Keratinocyte (primary cell): Measurements from ENCODE around the gene NEGR1. TPM values are rescaled to one million over a fixed set of nuclear protein-coding genes. Genes with fewer than 3 reads are reported as not detected.

Experiments
- DNase-seq: peaks from one replicate; pipeline ENCODE4 v3.0.0-alpha.2; 2011; ENCODE audit warnings: low read depth, missing footprints, low spot score
- FAIRE-seq: peaks from 2 replicates; lab custom pipeline; 2011; peaks lifted over from hg19 to GRCh38; lab: Jason Lieb, UNC
- H2AFZ ChIP-seq: 2 replicates; pipeline ENCODE4 v1.6.0; 2012; ENCODE audit warnings: low read length, control low read depth, inconsistent platforms; ENCODE audit not compliant: control insufficient read depth
- H3K27ac ChIP-seq: 2 replicates; pipeline ENCODE4 v1.5.1; 2011; ENCODE audit warnings: low read length; ENCODE audit not compliant: control insufficient read depth, insufficient read depth
- H3K27me3 ChIP-seq: 3 replicates; pipeline ENCODE4 v1.6.0; 2011; ENCODE audit warnings: low read length; ENCODE audit not compliant: control insufficient read depth, insufficient read depth; ENCODE audit errors: extremely low read depth
- H3K36me3 ChIP-seq, 2 experiments: 2 replicates in 1 of 2; 3 replicates in 1 of 2; pipeline ENCODE4 v1.5.1; 2011; ENCODE audit warnings: low read length in 2 of 2, mild to moderate bottlenecking in 1 of 2; ENCODE audit not compliant: control insufficient read depth in 2 of 2, insufficient read depth in 2 of 2; ENCODE audit errors: extremely low read depth in 1 of 2
- H3K4me1 ChIP-seq: 3 replicates; pipeline ENCODE4 v1.5.1; 2011; ENCODE audit warnings: low read length; ENCODE audit not compliant: control insufficient read depth, insufficient read depth; ENCODE audit errors: extremely low read depth
- H3K4me2 ChIP-seq: 3 replicates; pipeline ENCODE4 v1.6.0; 2011; ENCODE audit warnings: low read depth, low read length; ENCODE audit not compliant: control insufficient read depth, insufficient read depth; ENCODE audit errors: extremely low read depth
- H3K4me3 ChIP-seq, 3 experiments: fragments of 200-600 bp in 1 of 3; sonication (generic) in 1 of 3; 2 replicates in 2 of 3; 3 replicates in 1 of 3; pipeline ENCODE4 v1.5.1; 2011 to 2016; ENCODE audit warnings: low read length in 3 of 3, mild to moderate bottlenecking in 3 of 3, control low read depth in 2 of 3, inconsistent platforms in 1 of 3, low read depth in 1 of 3, mixed read lengths in 1 of 3, mixed run types in 1 of 3, moderate library complexity in 1 of 3; ENCODE audit not compliant: control insufficient read depth in 2 of 3, insufficient read depth in 2 of 3; ENCODE audit errors: extremely low read depth in 1 of 3
- H3K79me2 ChIP-seq: 2 replicates; pipeline ENCODE4 v1.6.0; 2012; ENCODE audit warnings: low read length; ENCODE audit not compliant: control insufficient read depth, insufficient read depth
- H3K9ac ChIP-seq: 3 replicates; pipeline ENCODE4 v1.6.0; 2011; ENCODE audit warnings: low read length; ENCODE audit not compliant: control insufficient read depth, insufficient read depth; ENCODE audit errors: extremely low read depth
- H3K9me1 ChIP-seq: 3 replicates; pipeline ENCODE4 v1.6.0; 2011; ENCODE audit warnings: low read length; ENCODE audit not compliant: control insufficient read depth, insufficient read depth; ENCODE audit errors: extremely low read depth
- H3K9me3 ChIP-seq: 2 replicates; pipeline ENCODE4 v1.5.1; 2012; ENCODE audit warnings: low read depth, low read length; ENCODE audit not compliant: control insufficient read depth
- H4K20me1 ChIP-seq: 3 replicates; pipeline ENCODE4 v1.6.0; 2011; ENCODE audit warnings: low read length; ENCODE audit not compliant: control insufficient read depth, insufficient read depth; ENCODE audit errors: extremely low read depth
- CTCF ChIP-seq, 3 experiments: IDR thresholded peaks in 1 of 3; conservative IDR thresholded peaks in 1 of 3; optimal IDR thresholded peaks in 1 of 3; 2 replicates in 2 of 3; 3 replicates in 1 of 3; pipeline versions ENCODE3 to v1.5.1; 2011; ENCODE audit warnings: low read length in 3 of 3, mild to moderate bottlenecking in 3 of 3, moderate library complexity in 2 of 3, control low read depth in 1 of 3, inconsistent platforms in 1 of 3; ENCODE audit not compliant: insufficient read depth in 2 of 3; ENCODE audit errors: extremely low read depth in 1 of 3
- EZH2 ChIP-seq: IDR thresholded peaks from one replicate; pipeline ENCODE4 v1.6.1; 2012; ENCODE audit warnings: inconsistent platforms, mild to moderate bottlenecking, low read length, moderate library complexity
- dilution Hi-C: fragments of 300-500 bp; cut with MboI; formaldehyde crosslinking; loops from one replicate; pipeline ENCODE4 v1.7.0; 2020; ENCODE audit warnings: low sequenced_read_pairs; ENCODE audit not compliant: extremely low pct_ligation_motif_present
- polyA plus RNA-seq, 5 experiments: library from polyadenylated mRNA; depleted of rRNA in 3 of 5; stranded (reverse) in 3 of 5; stranded (forward) in 1 of 5; unstranded in 1 of 5; fragments of >200 nt; gene quantifications; 1 replicate in 1 of 5; 2 replicates in 3 of 5; 3 replicates in 1 of 5; pipeline versions ENCODE4 v1.2.1 to v1.2.3, GENCODE V29; 2011 to 2012; ENCODE audit warnings: missing spikeins in 2 of 5, low read depth in 1 of 5, low replicate concordance in 1 of 5

Gene NEGR1
- polyA plus RNA-seq, 1 donor (not counting 4 experiments of a cell fraction or from before 2014, with no cell fraction given), result 1.6 TPM

DNA sequence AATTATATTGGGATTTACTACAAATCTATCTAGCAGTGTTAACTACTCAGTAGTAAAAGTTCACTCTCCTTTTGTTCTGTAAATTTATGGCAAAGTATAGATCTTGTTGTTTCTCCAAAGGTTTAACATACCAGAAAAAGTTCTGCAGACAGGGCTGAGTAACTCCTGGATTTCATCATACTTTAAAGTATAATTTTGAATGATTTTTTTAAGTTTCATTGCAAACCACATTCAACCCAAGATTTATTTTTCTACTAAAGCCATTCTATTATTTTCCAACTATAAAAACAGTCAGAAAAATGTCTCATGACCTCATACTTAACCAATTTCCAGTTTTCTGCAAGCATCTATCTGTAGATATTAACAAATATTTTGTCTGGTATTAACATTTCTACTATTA is 615.7 kb downstream of the NEGR1 start:
- no peak for TF ChIP-seq EZH2
- no peak for TF ChIP-seq CTCF (optimal IDR thresholded peaks at IDR 0.05 in 1 of 3, IDR thresholded peaks at IDR 0.05 in 1 of 3, conservative IDR thresholded peaks at IDR 0.05 in 1 of 3; ENCODE audit: extremely low read depth in 1 of 3, insufficient read depth in 2 of 3, low read length in 3 of 3)
- dilution Hi-C loops, result no loop called here
- no peak overlapping the region for H3K27ac ChIP-seq
- no peak overlapping the region for H2AFZ ChIP-seq
- DNase-seq, result no peak
- no peaks in the 10 kb centered on the region for H3K79me2 ChIP-seq
- no peaks in the 10 kb centered on the region for H4K20me1 ChIP-seq
- H3K36me3 ChIP-seq, result no peaks in the 10 kb centered on the region
- no peak for FAIRE-seq
- H3K4me3 ChIP-seq, result no peak overlapping the region
- H3K27me3 ChIP-seq, result no peaks in the 10 kb centered on the region
- H3K9ac ChIP-seq, result no peak overlapping the region
- H3K4me1 ChIP-seq, result no peaks in the 10 kb centered on the region
- H3K9me3 ChIP-seq, result no peaks in the 10 kb centered on the region
- H3K9me1 ChIP-seq, result no peaks in the 10 kb centered on the region
- H3K4me2 ChIP-seq, result no peak overlapping the region

DNA sequence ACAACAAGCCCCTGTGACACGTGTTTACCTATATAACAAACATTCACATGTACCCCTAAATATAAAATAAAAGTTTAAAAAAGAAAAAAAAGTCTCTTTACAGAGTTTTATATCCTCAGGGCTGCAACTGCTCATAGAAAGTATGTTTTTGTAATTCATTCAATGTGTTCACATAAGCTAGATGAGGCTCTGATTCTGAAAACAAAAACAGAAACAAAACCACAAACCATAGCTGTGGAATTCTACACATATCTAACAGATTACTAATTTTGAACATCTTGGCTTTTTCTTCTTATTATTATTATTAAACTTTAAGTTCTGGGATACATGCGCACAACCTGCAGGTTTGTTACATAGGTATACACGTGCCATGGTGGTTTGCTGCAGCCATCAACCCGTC is 621.9 kb downstream of the NEGR1 start:
- Histone ChIP-seq H3K4me3 (no peak overlapping the region), H3K79me2 (no peaks in the 10 kb centered on the region), H3K4me1 (no peaks in the 10 kb centered on the region), H2AFZ (no peak overlapping the region), H3K27ac (no peak overlapping the region), H3K9me1 (no peaks in the 10 kb centered on the region), H3K27me3 (no peaks in the 10 kb centered on the region), H3K4me2 (no peak overlapping the region), H3K9ac (no peak overlapping the region), H3K36me3 (no peaks in the 10 kb centered on the region), H4K20me1 (no peaks in the 10 kb centered on the region), H3K9me3 (no peaks in the 10 kb centered on the region)
- FAIRE-seq, result no peak
- DNase-seq, result no peak
- TF ChIP-seq EZH2 (no peak), CTCF (optimal IDR thresholded peaks at IDR 0.05 in 1 of 3, IDR thresholded peaks at IDR 0.05 in 1 of 3, conservative IDR thresholded peaks at IDR 0.05 in 1 of 3; ENCODE audit: extremely low read depth in 1 of 3, insufficient read depth in 2 of 3, low read length in 3 of 3) (no peak)
- dilution Hi-C loops, result no loop called here
